ENCODE data around the gene NRXN3. TPM values are rescaled to one million over a fixed set of nuclear protein-coding genes. Genes with fewer than 3 reads are reported as not detected.
A peak's percentile ranks its signal among the peaks of the same experiment; 100 is the strongest.

The NRXN3 gene
- total and polyA plus RNA-seq, 2 experiments from 2014 or later, result 5.7 to 7.1 TPM

GRCh38 chr14:78367355-78367754 lies 197.2 kb downstream of the NRXN3 start:
- H3K27me3 ChIP-seq, result no peaks in the 10 kb centered on the region
- no peaks in the 10 kb centered on the region for H3K9me2 ChIP-seq (replicated peaks; ENCODE audit: insufficient read depth)
- no peaks in the 10 kb centered on the region for H3K9me3 ChIP-seq (ENCODE audit: low read depth)
- H3K4me2 ChIP-seq, result no peak overlapping the region
- DNase-seq (ENCODE audit: low spot score), result no peak
- H3K27ac ChIP-seq, result no peak overlapping the region
- no peaks in the 10 kb centered on the region for H4K20me1 ChIP-seq (ENCODE audit: insufficient read depth, poor library complexity, severe bottlenecking)
- TF ChIP-seq EZH2 (IDR thresholded peaks at IDR 0.05; ENCODE audit: borderline replicate concordance) (no peak), EZH2phosphoT487 (IDR thresholded peaks at IDR 0.05; ENCODE audit: low read depth, severe bottlenecking, unreplicated experiment) (no peak), CTCF (IDR thresholded peaks at IDR 0.05; ENCODE audit: poor library complexity) (no peak)
- no peak overlapping the region for H3K4me3 ChIP-seq
- no peaks in the 10 kb centered on the region for H3K36me3 ChIP-seq (replicated peaks; ENCODE audit: insufficient read depth, low read depth)
- no peaks in the 10 kb centered on the region for H3K4me1 ChIP-seq (ENCODE audit: insufficient read depth)
- H3K79me2 ChIP-seq, result no peaks in the 10 kb centered on the region
- no peak overlapping the region for H2AFZ ChIP-seq

- Histone ChIP-seq H3K9me2 (replicated peaks; ENCODE audit: insufficient read depth) (no peaks in the 10 kb centered on the region), H4K20me1 (ENCODE audit: insufficient read depth, poor library complexity, severe bottlenecking) (no peaks in the 10 kb centered on the region), H3K4me1 (ENCODE audit: insufficient read depth) (no peaks in the 10 kb centered on the region), H3K27ac (no peak overlapping the region), H3K4me3 (no peak overlapping the region), H3K27me3 (no peaks in the 10 kb centered on the region), H2AFZ (no peak overlapping the region), H3K9me3 (ENCODE audit: low read depth) (no peaks in the 10 kb centered on the region), H3K36me3 (replicated peaks; ENCODE audit: insufficient read depth, low read depth) (no peaks in the 10 kb centered on the region), H3K79me2 (no peaks in the 10 kb centered on the region), H3K4me2 (no peak overlapping the region)
- no peak for DNase-seq (ENCODE audit: low spot score)
- 78% methylated on average over 3 of the region's 3 CpGs for WGBS (ENCODE audit: low lambda C conversion rate, missing lambda C conversion rate)
- TF ChIP-seq CTCF (IDR thresholded peaks at IDR 0.05; ENCODE audit: poor library complexity) (no peak), EZH2 (IDR thresholded peaks at IDR 0.05; ENCODE audit: borderline replicate concordance) (no peak), EZH2phosphoT487 (IDR thresholded peaks at IDR 0.05; ENCODE audit: low read depth, severe bottlenecking, unreplicated experiment) (no peak)
These were observed 212.9 kb downstream of the NRXN3 start for GRCh38 chr14:78383060-78383459.

- Histone ChIP-seq H3K27ac (no peak overlapping the region), H3K36me3 (replicated peaks; ENCODE audit: insufficient read depth, low read depth) (no peaks in the 10 kb centered on the region), H3K4me3 (no peak overlapping the region), H3K4me2 (no peak overlapping the region), H2AFZ (no peak overlapping the region), H3K79me2 (no peaks in the 10 kb centered on the region), H3K9me2 (replicated peaks; ENCODE audit: insufficient read depth) (no peaks in the 10 kb centered on the region), H3K4me1 (ENCODE audit: insufficient read depth) (no peaks in the 10 kb centered on the region), H3K9me3 (ENCODE audit: low read depth) (no peaks in the 10 kb centered on the region), H3K27me3 (no peaks in the 10 kb centered on the region), H4K20me1 (ENCODE audit: insufficient read depth, poor library complexity, severe bottlenecking) (no peaks in the 10 kb centered on the region)
- no peak for TF ChIP-seq EZH2phosphoT487 (IDR thresholded peaks at IDR 0.05; ENCODE audit: low read depth, severe bottlenecking, unreplicated experiment)
- no peak for DNase-seq (ENCODE audit: low spot score)
- 48% methylated on average over 1 of the region's 1 CpG for WGBS (ENCODE audit: low lambda C conversion rate, missing lambda C conversion rate)
These were observed 228.0 kb downstream of the NRXN3 start for GRCh38 chr14:78398216-78398615.

- Histone ChIP-seq H3K27me3 (no peaks in the 10 kb centered on the region), H3K4me1 (ENCODE audit: insufficient read depth) (no peaks in the 10 kb centered on the region), H3K36me3 (replicated peaks; ENCODE audit: insufficient read depth, low read depth) (no peaks in the 10 kb centered on the region), H2AFZ (no peak overlapping the region), H3K4me3 (no peak overlapping the region), H3K27ac (no peak overlapping the region), H3K4me2 (no peak overlapping the region), H3K9me2 (replicated peaks; ENCODE audit: insufficient read depth) (no peaks in the 10 kb centered on the region), H3K9me3 (ENCODE audit: low read depth) (no peaks in the 10 kb centered on the region), H3K79me2 (no peaks in the 10 kb centered on the region), H4K20me1 (ENCODE audit: insufficient read depth, poor library complexity, severe bottlenecking) (no peaks in the 10 kb centered on the region)
- peak; percentile 47 for DNase-seq (ENCODE audit: low spot score)
- WGBS (ENCODE audit: low lambda C conversion rate, missing lambda C conversion rate), result 57% methylated on average over 3 of the region's 3 CpGs
- TF ChIP-seq CTCF (IDR thresholded peaks at IDR 0.05; ENCODE audit: poor library complexity) (no peak), EZH2 (IDR thresholded peaks at IDR 0.05; ENCODE audit: borderline replicate concordance) (no peak), EZH2phosphoT487 (IDR thresholded peaks at IDR 0.05; ENCODE audit: low read depth, severe bottlenecking, unreplicated experiment) (no peak)
These were observed 229.2 kb downstream of the NRXN3 start for GRCh38 chr14:78399316-78399889.
